SK-N-SH (cell line): Measurements from ENCODE around the gene MUC5B. TPM values are rescaled to one million over a fixed set of nuclear protein-coding genes. Genes with fewer than 3 reads are reported as not detected.

ENCODE experiments used
- CTCF ChIA-PET: fragments of 300-600, 350-600 bp; formaldehyde crosslinking; extraction: SDS; loops from one replicate; lab custom pipeline; 2021; lab: Yijun Ruan, JAX
- POLR2A ChIA-PET: fragments of 350-600 bp; sonication (Branson Sonifier 250); formaldehyde crosslinking; extraction: SDS; loops from one replicate; lab custom pipeline; 2020; ENCODE audit warnings: antibody characterized with exemption, inconsistent platforms; lab: Yijun Ruan, JAX
- DNase-seq: peaks from one replicate; pipeline ENCODE4 v3.0.0; 2012
- H2AFZ ChIP-seq: fragments of 200-600 bp; sonication (generic); 2 replicates; pipeline ENCODE4 v1.8.1; 2016; ENCODE audit warnings: antibody characterized with exemption, mild to moderate bottlenecking, low read depth
- H3F3A ChIP-seq: fragments of 200-600 bp; sonication (generic); replicated peaks from 2 replicates; pipeline ENCODE3; 2016; ENCODE audit warnings: antibody characterized with exemption, mild to moderate bottlenecking; ENCODE audit not compliant: insufficient read depth
- H3K27ac ChIP-seq, 2 experiments: fragments of 200-500 bp in 1 of 2; fragments of 200-600 bp in 1 of 2; sonication (Bioruptor generic) in 1 of 2; sonication (generic), shearing (Covaris generic) in 1 of 2; 2 replicates each; pipeline versions ENCODE4 v1.5.1 to v1.6.1; 2014 to 2016; ENCODE audit warnings: low read depth in 2 of 2, inconsistent platforms in 1 of 2, low read length in 1 of 2, mild to moderate bottlenecking in 1 of 2, mixed read lengths in 1 of 2
- H3K27me3 ChIP-seq: fragments of 200-600 bp; sonication (generic), shearing (Covaris generic); 2 replicates; pipeline ENCODE4 v1.6.1; 2016; ENCODE audit warnings: mixed run types; ENCODE audit not compliant: insufficient read depth
- H3K36me3 ChIP-seq, 2 experiments: fragments of 200-500 bp in 1 of 2; fragments of 200-600 bp in 1 of 2; sonication (Bioruptor generic) in 1 of 2; sonication (generic) in 1 of 2; replicated peaks in 1 of 2; 2 replicates each; pipeline versions ENCODE3 to v1.5.1; 2014 to 2016; ENCODE audit warnings: low read length in 1 of 2, mild to moderate bottlenecking in 1 of 2; ENCODE audit not compliant: insufficient read depth in 2 of 2, control insufficient read depth in 1 of 2
- H3K4me1 ChIP-seq, 2 experiments: fragments of 200-500 bp in 1 of 2; fragments of 200-600 bp in 1 of 2; sonication (Bioruptor generic) in 1 of 2; sonication (generic), shearing (Covaris generic) in 1 of 2; 2 replicates each; pipeline versions ENCODE4 v1.5.1 to v1.6.1; 2014 to 2016; ENCODE audit warnings: low read depth in 1 of 2, low read length in 1 of 2, mixed run types in 1 of 2; ENCODE audit not compliant: insufficient read depth in 2 of 2, control insufficient read depth in 1 of 2
- H3K4me2 ChIP-seq: fragments of 200-600 bp; sonication (generic), shearing (Covaris generic); 2 replicates; pipeline ENCODE4 v1.6.1; 2017; ENCODE audit warnings: mixed run types
- H3K4me3 ChIP-seq, 2 experiments: fragments of 200-500 bp in 1 of 2; fragments of 200-600 bp in 1 of 2; sonication (Bioruptor generic) in 1 of 2; sonication (generic), shearing (Covaris generic) in 1 of 2; 2 replicates each; pipeline versions ENCODE4 v1.5.1 to v1.8.1; 2014 to 2016; ENCODE audit warnings: low read depth in 2 of 2, inconsistent platforms in 1 of 2, low read length in 1 of 2, mild to moderate bottlenecking in 1 of 2, mixed read lengths in 1 of 2, moderate library complexity in 1 of 2
- H3K79me2 ChIP-seq: fragments of 200-600 bp; sonication (generic); 2 replicates; pipeline ENCODE4 v1.8.1; 2017; ENCODE audit warnings: mild to moderate bottlenecking; ENCODE audit not compliant: insufficient read depth
- H3K9ac ChIP-seq: fragments of 200-600 bp; sonication (generic); 2 replicates; pipeline ENCODE4 v1.6.1; 2017; ENCODE audit warnings: mixed run types
- H3K9me2 ChIP-seq: fragments of 200-600 bp; sonication (generic); 2 replicates; pipeline ENCODE4 v1.6.1; 2017; ENCODE audit warnings: mixed run types
- H3K9me3 ChIP-seq: fragments of 200-600 bp; sonication (generic); 2 replicates; pipeline ENCODE4 v1.6.1; 2017; ENCODE audit warnings: mixed run types, mild to moderate bottlenecking, moderate library complexity
- H4K20me1 ChIP-seq: fragments of 200-600 bp; sonication (generic); 2 replicates; pipeline ENCODE4 v1.6.1; 2017; ENCODE audit warnings: mild to moderate bottlenecking, mixed run types; ENCODE audit not compliant: insufficient read depth
- CHD2 ChIP-seq: fragments of 150-350 bp; IDR thresholded peaks from 2 replicates; pipeline ENCODE4 v1.6.1; 2018; ENCODE audit warnings: low read length; ENCODE audit not compliant: partially characterized antibody
- ELF1 ChIP-seq: IDR thresholded peaks from 2 replicates; pipeline ENCODE4 v1.4.0; 2012
- EP300 ChIP-seq, 2 experiments: IDR thresholded peaks; 2 replicates each; pipeline versions ENCODE4 v1.4.0 to v1.6.1; 2012; ENCODE audit warnings: borderline replicate concordance in 1 of 2, low read depth in 1 of 2, low read length in 1 of 2
- FOSL2 ChIP-seq: IDR thresholded peaks from 2 replicates; pipeline ENCODE4 v1.4.0; 2012; ENCODE audit warnings: low read depth, mild to moderate bottlenecking, moderate library complexity, borderline replicate concordance
- FOXJ3 ChIP-seq: sonication (generic); formaldehyde crosslinking; IDR thresholded peaks from 2 replicates; pipeline ENCODE4 v1.5.1; 2020; ENCODE audit warnings: mild to moderate bottlenecking, missing genetic modification reagents
- FOXM1 ChIP-seq: IDR thresholded peaks from 2 replicates; pipeline ENCODE4 v1.4.0; 2012; ENCODE audit warnings: low read depth, mild to moderate bottlenecking
- GABPA ChIP-seq: IDR thresholded peaks from 2 replicates; pipeline ENCODE4 v1.4.0; 2012; ENCODE audit warnings: low read depth, mild to moderate bottlenecking
- GATA2 ChIP-seq: sonication (generic); formaldehyde crosslinking; IDR thresholded peaks from 2 replicates; pipeline ENCODE4 v1.5.0; 2020; ENCODE audit warnings: mild to moderate bottlenecking, missing genetic modification reagents
- MAX ChIP-seq: IDR thresholded peaks from 2 replicates; pipeline ENCODE4 v1.4.0; 2012; ENCODE audit warnings: low read depth
- MEF2A ChIP-seq: IDR thresholded peaks from 2 replicates; pipeline ENCODE4 v1.4.0; 2012; ENCODE audit warnings: low read depth, borderline replicate concordance
- MXI1 ChIP-seq: IDR thresholded peaks from 2 replicates; pipeline ENCODE4 v1.6.1; 2012; ENCODE audit warnings: mild to moderate bottlenecking, low read depth, low read length, improper control_type of control experiment
- NFIC ChIP-seq: IDR thresholded peaks from 2 replicates; pipeline ENCODE4 v1.4.0; 2012; ENCODE audit warnings: borderline replicate concordance
- NRF1 ChIP-seq: IDR thresholded peaks from 2 replicates; pipeline ENCODE4 v1.6.1; 2012; ENCODE audit warnings: low read depth, mild to moderate bottlenecking, low read length
- POLR2AphosphoS5 ChIP-seq: IDR thresholded peaks from 2 replicates; pipeline ENCODE4 v1.6.1; 2012; ENCODE audit warnings: low read depth, low read length
- RAD21 ChIP-seq: IDR thresholded peaks from 2 replicates; pipeline ENCODE4 v1.6.1; 2012; ENCODE audit warnings: mild to moderate bottlenecking, low read length
- SIN3A ChIP-seq: IDR thresholded peaks from 2 replicates; pipeline ENCODE4 v1.6.1; 2012; ENCODE audit warnings: low read depth, mild to moderate bottlenecking, low read length, moderate library complexity, borderline replicate concordance
- TAF1 ChIP-seq: IDR thresholded peaks from 2 replicates; pipeline ENCODE4 v1.6.1; 2012; ENCODE audit warnings: low read depth, mild to moderate bottlenecking, low read length, moderate library complexity, borderline replicate concordance
- TEAD4 ChIP-seq: IDR thresholded peaks from 2 replicates; pipeline ENCODE4 v1.4.0; 2012; ENCODE audit warnings: mild to moderate bottlenecking, borderline replicate concordance; ENCODE audit not compliant: insufficient read depth
- YY1 ChIP-seq: IDR thresholded peaks from 2 replicates; pipeline ENCODE4 v1.4.0; 2012; ENCODE audit warnings: low read depth, mild to moderate bottlenecking
- ZBTB33 ChIP-seq: IDR thresholded peaks from 2 replicates; pipeline ENCODE4 v1.4.0; 2012; ENCODE audit warnings: low read depth, borderline replicate concordance
- WGBS: methylation state at CpG from one replicate; pipeline ENCODE4 v1.1.6; 2017; ENCODE audit warnings: low lambda C conversion rate; 5-methylcytosine and 5-hydroxymethylcytosine counted together
- polyA plus RNA-seq, 3 experiments: library from polyadenylated mRNA; depleted of rRNA; stranded (reverse); fragments of >200 nt; gene quantifications; 2 replicates each; pipeline ENCODE4 v1.2.3, GENCODE V29; 2012

MUC5B gene
- polyA plus RNA-seq, 1 of the 3 experiments (the other 2 are of a cell fraction) = not detected

DNA sequence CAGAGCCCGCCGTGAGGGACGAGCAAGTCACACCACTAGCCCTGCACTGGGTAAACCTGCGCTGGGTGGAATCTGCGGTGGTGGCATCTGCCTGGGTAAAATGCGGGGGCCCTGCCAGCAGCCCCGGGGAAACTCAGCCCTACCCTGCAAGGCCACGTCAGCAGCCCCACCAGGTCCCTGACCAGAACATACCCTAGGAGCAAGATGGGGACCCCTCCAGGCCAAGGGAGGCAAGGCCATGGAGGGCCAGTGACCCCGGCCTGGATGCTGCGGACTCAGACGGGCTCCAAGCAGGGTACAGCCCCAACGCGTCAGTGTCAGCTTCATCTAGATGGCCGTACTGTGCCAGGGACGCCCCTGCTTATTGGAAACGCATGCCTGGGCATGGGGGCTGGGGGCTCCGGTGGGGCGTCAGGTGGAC, 60.2 kb downstream of the MUC5B start:
- no peak overlapping the region for H2AFZ ChIP-seq
- H3F3A ChIP-seq = peaks cover 3% of the 10 kb centered on the region
- DNase-seq = no peak
- no peak overlapping the region for H3K27ac ChIP-seq
- H3K79me2 ChIP-seq = no peaks in the 10 kb centered on the region
- no peaks in the 10 kb centered on the region for H4K20me1 ChIP-seq
- H3K9me2 ChIP-seq = no peaks in the 10 kb centered on the region
- H3K4me1 ChIP-seq = no peaks in the 10 kb centered on the region; a peak in 1 of 4 replicates
- POLR2A ChIA-PET = no interaction called here
- TF ChIP-seq RAD21 = no peak
- TF ChIP-seq TEAD4 = no peak
- TF ChIP-seq GATA2 (CRISPR knock-in tag) = no peak
- TF ChIP-seq MXI1 = no peak
- TF ChIP-seq YY1 = no peak
- TF ChIP-seq TAF1 = no peak
- TF ChIP-seq POLR2AphosphoS5 = no peak
- TF ChIP-seq NFIC = no peak
- TF ChIP-seq FOSL2 = no peak
- TF ChIP-seq MAX = no peak
- H3K9ac ChIP-seq = no peak overlapping the region
- H3K4me3 ChIP-seq = no peak overlapping the region
- no peaks in the 10 kb centered on the region for H3K27me3 ChIP-seq
- CTCF ChIA-PET = no interaction called here
- WGBS = 96% methylated on average over 7 of the region's 18 CpGs
- no peaks in the 10 kb centered on the region for H3K9me3 ChIP-seq
- no peak overlapping the region for H3K4me2 ChIP-seq
- peaks cover 0 to 62% of the 10 kb centered on the region in 2 experiments for H3K36me3 ChIP-seq

- ChIA-PET POLR2A (interaction anchor here (0.6 kb wide), 1 partner anchor 19 kb away, joined by 3 read pairs; no protein-coding TSS in a partner anchor), CTCF (no interaction called here)
- Histone ChIP-seq H3K36me3 (peaks cover 0 to 67% of the 10 kb centered on the region in 2 experiments), H3K4me3 (no peak overlapping the region), H3K4me1 (no peaks in the 10 kb centered on the region; a peak in 1 of 4 replicates), H3K9me2 (no peaks in the 10 kb centered on the region), H3K9ac (no peak overlapping the region), H3K27me3 (no peaks in the 10 kb centered on the region), H3K4me2 (no peak overlapping the region), H3K79me2 (no peaks in the 10 kb centered on the region), H3K27ac (no peak overlapping the region), H2AFZ (no peak overlapping the region), H4K20me1 (no peaks in the 10 kb centered on the region), H3K9me3 (no peaks in the 10 kb centered on the region), H3F3A (peaks cover 3% of the 10 kb centered on the region)
- TF ChIP-seq SIN3A (no peak), MEF2A (no peak), ZBTB33 (no peak), NRF1 (no peak), EP300 (IDR thresholded peaks at IDR 0.05; ENCODE audit: borderline replicate concordance in 1 of 2, low read depth in 1 of 2, low read length in 1 of 2) (no peak), CHD2 (no peak), GABPA (no peak), FOXJ3 (no peak), YY1 (no peak), MXI1 (no peak), FOXM1 (no peak), ELF1 (no peak), POLR2AphosphoS5 (no peak)
- 100% methylated on average over 5 of the region's 8 CpGs for WGBS
- no peak for DNase-seq
Observed at GRCh38 chr11:1283906-1284305, 61.0 kb downstream of the MUC5B start.
